GM18519 (cell line): ENCODE measurements around the gene INTS15.

Source experiments
- ATAC-seq: cut with Tn5 transposase; IDR thresholded peaks from one replicate; pipeline ENCODE4 v1.9.1; 2021; ENCODE audit warnings: mild to moderate bottlenecking, moderate library complexity; ENCODE audit not compliant: unreplicated experiment, low FRiP score

INTS15 gene

GRCh38 chr7:6640246-6640721 lies 50.5 kb downstream of the INTS15 start:
- ATAC-seq: no peak

GRCh38 chr7:6641305-6642035 lies 51.6 kb downstream of the INTS15 start:
- no peak for ATAC-seq

- no peak for ATAC-seq
Observed at GRCh38 chr7:6642239-6642839, 52.5 kb downstream of the INTS15 start.

GRCh38 chr7:6642861-6643640 lies 53.2 kb downstream of the INTS15 start:
- no peak for ATAC-seq

- ATAC-seq: no peak
Observed at GRCh38 chr7:6643915-6644625, 54.2 kb downstream of the INTS15 start.

- no peak for ATAC-seq
Observed at GRCh38 chr7:6644728-6645127, 54.9 kb downstream of the INTS15 start.

- no peak for ATAC-seq
Observed at GRCh38 chr7:6646465-6646864, 56.6 kb downstream of the INTS15 start.

- no peak for ATAC-seq
Observed at GRCh38 chr7:6647080-6647479, 57.3 kb downstream of the INTS15 start.

- no peak for ATAC-seq
Observed at GRCh38 chr7:6647541-6647940, 57.7 kb downstream of the INTS15 start.

- ATAC-seq: no peak
Observed at GRCh38 chr7:6648066-6648814, 58.4 kb downstream of the INTS15 start.

- no peak for ATAC-seq
Observed at GRCh38 chr7:6648815-6649104, 58.9 kb downstream of the INTS15 start.

GRCh38 chr7:6649241-6649961 lies 59.6 kb downstream of the INTS15 start:
- no peak for ATAC-seq

GRCh38 chr7:6650086-6650485 lies 60.3 kb downstream of the INTS15 start:
- no peak for ATAC-seq

GRCh38 chr7:6650521-6651011 lies 60.7 kb downstream of the INTS15 start:
- ATAC-seq: no peak

- ATAC-seq: no peak
Observed at GRCh38 chr7:6651851-6652445, 62.1 kb downstream of the INTS15 start.

GRCh38 chr7:6652446-6653011 lies 62.7 kb downstream of the INTS15 start:
- ATAC-seq: no peak

GRCh38 chr7:6653071-6654003 lies 63.5 kb downstream of the INTS15 start:
- ATAC-seq: no peak
